ENCODE data around the gene FMO4. TPM values are rescaled to one million over a fixed set of nuclear protein-coding genes. Genes with fewer than 3 reads are reported as not detected.

FMO4 gene
- total and polyA plus RNA-seq, 2 experiments from 2014 or later = 3.1 to 3.4 TPM

GRCh38 chr1:171279234-171279633 lies 34.7 kb upstream of the FMO4 start:
- H3K4me2 ChIP-seq = no peak overlapping the region
- H3K27me3 Mint-ChIP-seq (ENCODE audit: insufficient read depth, low read depth, poor library complexity) = peaks cover 2% of the 10 kb centered on the region
- peak overlapping the region; percentile 45; the same call in 1 of the 2 replicates for H2AFZ ChIP-seq
- H3K27me3 ChIP-seq (ENCODE audit: insufficient read depth) = no peaks in the 10 kb centered on the region
- TF ChIP-seq REST (IDR thresholded peaks at IDR 0.05; ENCODE audit: unreplicated experiment) (no peak), POLR2AphosphoS5 (IDR thresholded peaks at IDR 0.05; ENCODE audit: low read depth) (no peak), JUNB (IDR thresholded peaks at IDR 0.05; ENCODE audit: unreplicated experiment) (no peak), EZH2phosphoT487 (IDR thresholded peaks at IDR 0.05; ENCODE audit: unreplicated experiment) (no peak), NANOG (IDR thresholded peaks at IDR 0.05; ENCODE audit: borderline replicate concordance) (no peak), ETS1 (IDR thresholded peaks at IDR 0.05) (no peak), CTCF (conservative IDR thresholded peaks at IDR 0.05; ENCODE audit: low read depth in 2 of 2) (no peak), ZNF331 (CRISPR knock-in tag; IDR thresholded peaks at IDR 0.05; ENCODE audit: low read depth) (no peak)
- no peak overlapping the region for H3K4me3 Mint-ChIP-seq
- H3K9me3 Mint-ChIP-seq = no peaks in the 10 kb centered on the region
- DNase-seq (ENCODE audit: low spot score) (no peak), ATAC-seq (no peak)
- H3F3A ChIP-seq (replicated peaks; ENCODE audit: low read depth) = no peaks in the 10 kb centered on the region
- no peaks in the 10 kb centered on the region; the same call in 1 of the 2 replicates for H3K36me3 ChIP-seq (ENCODE audit: insufficient read depth)
- no peaks in the 10 kb centered on the region for H4K20me1 ChIP-seq (replicated peaks; ENCODE audit: insufficient read depth)
- peaks cover 16% of the 10 kb centered on the region for H3K4me1 ChIP-seq (ENCODE audit: insufficient read depth)
- H3K27ac Mint-ChIP-seq = no peak overlapping the region
- H3K79me2 ChIP-seq (replicated peaks; ENCODE audit: insufficient read depth) = no peaks in the 10 kb centered on the region
- H3K4me3 ChIP-seq = no peak overlapping the region
- H3K9me2 ChIP-seq (ENCODE audit: insufficient read depth) = 0 out of 2 replicates have a peak, but pooled peaks cover 6% of the 10 kb centered on the region
- no peaks in the 10 kb centered on the region for H3K36me3 Mint-ChIP-seq (ENCODE audit: low read depth)
- no peak overlapping the region for H3K27ac ChIP-seq (ENCODE audit: low read depth)
- H3K4me1 Mint-ChIP-seq = peaks cover 17% of the 10 kb centered on the region

- peaks cover 2% of the 10 kb centered on the region for H3K27me3 Mint-ChIP-seq (ENCODE audit: insufficient read depth, low read depth, poor library complexity)
- H3K36me3 Mint-ChIP-seq (ENCODE audit: low read depth) = no peaks in the 10 kb centered on the region
- H3K4me3 Mint-ChIP-seq = no peak overlapping the region
- ATAC-seq = no peak
- no peak overlapping the region for H3K4me2 ChIP-seq
- H3K79me2 ChIP-seq (replicated peaks; ENCODE audit: insufficient read depth) = no peaks in the 10 kb centered on the region
- peak overlapping the region; percentile 45; the same call in 1 of the 2 replicates for H2AFZ ChIP-seq
- no peaks in the 10 kb centered on the region for H4K20me1 ChIP-seq (replicated peaks; ENCODE audit: insufficient read depth)
- no peaks in the 10 kb centered on the region for H3F3A ChIP-seq (replicated peaks; ENCODE audit: low read depth)
- H3K4me1 ChIP-seq (ENCODE audit: insufficient read depth) = peaks cover 16% of the 10 kb centered on the region
- no peak overlapping the region for H3K27ac ChIP-seq (ENCODE audit: low read depth)
- no peaks in the 10 kb centered on the region for H3K9me3 Mint-ChIP-seq
- H3K36me3 ChIP-seq (ENCODE audit: insufficient read depth) = no peaks in the 10 kb centered on the region; the same call in 1 of the 2 replicates
- H3K27me3 ChIP-seq (ENCODE audit: insufficient read depth) = no peaks in the 10 kb centered on the region
- peaks cover 17% of the 10 kb centered on the region for H3K4me1 Mint-ChIP-seq
- no peak overlapping the region for H3K4me3 ChIP-seq
- DNase-seq (ENCODE audit: low spot score) = no peak
- H3K9me2 ChIP-seq (ENCODE audit: insufficient read depth) = 0 out of 2 replicates have a peak, but pooled peaks cover 6% of the 10 kb centered on the region
- H3K27ac Mint-ChIP-seq = no peak overlapping the region
- no peak for TF ChIP-seq JUNB (IDR thresholded peaks at IDR 0.05; ENCODE audit: unreplicated experiment)
- TF ChIP-seq CREB1 (CRISPR knock-in tag; IDR thresholded peaks at IDR 0.05; ENCODE audit: low read depth) = no peak
- no peak for TF ChIP-seq CTCF (conservative IDR thresholded peaks at IDR 0.05; ENCODE audit: low read depth in 2 of 2)
- TF ChIP-seq NANOG (IDR thresholded peaks at IDR 0.05; ENCODE audit: borderline replicate concordance) = no peak
- no peak for TF ChIP-seq POLR2AphosphoS5 (IDR thresholded peaks at IDR 0.05; ENCODE audit: low read depth)
- no peak for TF ChIP-seq EZH2 (IDR thresholded peaks at IDR 0.05; ENCODE audit: low read depth, unreplicated experiment)
- no peak for TF ChIP-seq ZNF331 (CRISPR knock-in tag; IDR thresholded peaks at IDR 0.05; ENCODE audit: low read depth)
- TF ChIP-seq REST (IDR thresholded peaks at IDR 0.05; ENCODE audit: unreplicated experiment) = no peak
- no peak for TF ChIP-seq EZH2phosphoT487 (IDR thresholded peaks at IDR 0.05; ENCODE audit: unreplicated experiment)
Observed at GRCh38 chr1:171279678-171280077, 34.3 kb upstream of the FMO4 start.

All from GM23338 (cell line).